Kidney (tissue), 14 donors: ENCODE measurements around the gene FAM50A. TPM values are rescaled to one million over a fixed set of nuclear protein-coding genes. Genes with fewer than 3 reads are reported as not detected.
A peak's percentile ranks its signal among the peaks of the same experiment; 100 is the strongest.

ENCODE experiments used
- DNase-seq, 5 donors: peaks; one replicate each; pipeline ENCODE4 v3.0.0-alpha.2; 2013 to 2020
- FAIRE-seq: peaks from 2 replicates; lab custom pipeline; 2012; peaks lifted over from hg19 to GRCh38; lab: Jason Lieb, UNC
- H3K27ac ChIP-seq, 2 donors: one replicate each; pipeline ENCODE4 v1.7.0; 2013; ENCODE audit warnings: low read depth in 2 of 2, low read length in 2 of 2, inconsistent platforms in 1 of 2
- H3K27me3 ChIP-seq: one replicate; pipeline ENCODE4 v1.7.1; 2013; ENCODE audit warnings: low read length, inconsistent platforms; ENCODE audit not compliant: control insufficient read depth, insufficient read depth
- H3K36me3 ChIP-seq, 3 donors: one replicate each; pipeline versions ENCODE4 v1.7.0 to v1.7.1; 2013; ENCODE audit warnings: low read length in 3 of 3, control low read depth in 1 of 3, inconsistent platforms in 1 of 3; ENCODE audit not compliant: insufficient read depth in 3 of 3, control insufficient read depth in 2 of 3
- H3K4me1 ChIP-seq, 3 donors: one replicate each; pipeline versions ENCODE4 v1.7.0 to v1.7.1; 2013; ENCODE audit warnings: low read length in 3 of 3, inconsistent platforms in 1 of 3, low read depth in 1 of 3; ENCODE audit not compliant: control insufficient read depth in 2 of 3, insufficient read depth in 2 of 3
- H3K4me3 ChIP-seq, 3 donors: one replicate each; pipeline versions ENCODE4 v1.7.0 to v1.8.1; 2013; ENCODE audit warnings: low read length in 3 of 3, control low read depth in 1 of 3, inconsistent platforms in 1 of 3
- H3K9ac ChIP-seq, 3 donors: one replicate each; pipeline versions ENCODE4 v1.7.0 to v1.7.1; 2013; ENCODE audit warnings: low read length in 3 of 3, control low read depth in 1 of 3, inconsistent platforms in 1 of 3
- H3K9me3 ChIP-seq, 3 donors: one replicate each; pipeline versions ENCODE4 v1.7.0 to v1.7.1; 2013; ENCODE audit warnings: low read length in 3 of 3, control low read depth in 1 of 3, inconsistent platforms in 1 of 3; ENCODE audit not compliant: control insufficient read depth in 2 of 3, insufficient read depth in 1 of 3
- intact Hi-C: fragments of 100-400 bp; cut with DNase I; formaldehyde crosslinking; loops from one replicate; pipeline ENCODE4 v1.11.1; 2022
- polyA plus RNA-seq: library from polyadenylated mRNA; stranded (reverse); fragments of 350-450 nt; fragmentation: Illumina TruSeq; extraction: RNeasy Lipid Tissue Mini Kit (QIAGEN cat#74804); gene quantifications from one replicate; pipeline ENCODE4 v1.2.3, GENCODE V29; 2014; ENCODE audit warnings: low read depth, low replicate concordance; ENCODE audit not compliant: insufficient read depth
- total RNA-seq: library from RNA; stranded (reverse); fragmentation: NEBNext Ultra II Directional; extraction: Animal tissue kit (Norgen Biotek cat#: 25700); gene quantifications from one replicate; pipeline ENCODE4 v1.2.1, GENCODE V29; 2021
- TF ChIP-seq, protein P1 (sequence below): IDR thresholded peaks from 3 replicates; pipeline ENCODE4 v1.5.1; 2012; ENCODE audit warnings: mild to moderate bottlenecking, moderate library complexity, borderline replicate concordance; ENCODE audit not compliant: insufficient read depth; ENCODE audit errors: extremely low read depth
- donor health status: control.
- donor health status: control.
- donor health status: control.
- donor health status: control.
- donor health status: control.
- donor health status: DM: yes; HTN: yes; CAD: no.
- donor health status: Normal renal cell carcinoma (clear cell type).

The FAM50A gene
- total and polyA plus RNA-seq, 2 donors from 2014 or later = 46.0 to 112 TPM

DNA sequence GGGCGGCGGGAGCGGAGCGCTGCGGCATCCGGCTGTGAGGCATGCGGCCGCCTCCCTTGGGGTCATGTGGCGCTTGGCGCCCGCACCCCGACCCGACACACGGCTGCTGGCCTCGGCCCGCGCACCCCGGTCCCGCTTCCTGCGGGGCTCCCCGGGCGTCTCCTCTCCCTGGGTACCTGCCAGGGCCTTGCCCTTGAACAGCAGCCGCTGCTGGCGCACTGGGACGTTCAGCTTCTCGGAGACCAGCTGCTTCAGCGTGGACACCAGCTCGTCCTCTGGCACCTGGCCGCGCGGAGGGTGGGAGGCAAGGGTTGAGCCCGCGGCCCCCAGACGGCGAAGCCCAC is 42.1 kb downstream of the FAM50A start:
- Histone ChIP-seq H3K27me3 (no peaks in the 10 kb centered on the region), H3K4me3 (peak overlapping the region; percentile 6 to 49 (median 48)), H3K36me3 (peaks cover 0 to 4% (median 3%) of the 10 kb centered on the region in 3 donors), H3K4me1 (peaks cover 0 to 23% (median 4%) of the 10 kb centered on the region in 3 donors), H3K27ac (peak overlapping the region; percentile 22 to 77), H3K9me3 (no peaks in the 10 kb centered on the region), H3K9ac (peak overlapping the region in 1 of 3 donors; percentile 26)
- TF ChIP-seq, protein P1, sequence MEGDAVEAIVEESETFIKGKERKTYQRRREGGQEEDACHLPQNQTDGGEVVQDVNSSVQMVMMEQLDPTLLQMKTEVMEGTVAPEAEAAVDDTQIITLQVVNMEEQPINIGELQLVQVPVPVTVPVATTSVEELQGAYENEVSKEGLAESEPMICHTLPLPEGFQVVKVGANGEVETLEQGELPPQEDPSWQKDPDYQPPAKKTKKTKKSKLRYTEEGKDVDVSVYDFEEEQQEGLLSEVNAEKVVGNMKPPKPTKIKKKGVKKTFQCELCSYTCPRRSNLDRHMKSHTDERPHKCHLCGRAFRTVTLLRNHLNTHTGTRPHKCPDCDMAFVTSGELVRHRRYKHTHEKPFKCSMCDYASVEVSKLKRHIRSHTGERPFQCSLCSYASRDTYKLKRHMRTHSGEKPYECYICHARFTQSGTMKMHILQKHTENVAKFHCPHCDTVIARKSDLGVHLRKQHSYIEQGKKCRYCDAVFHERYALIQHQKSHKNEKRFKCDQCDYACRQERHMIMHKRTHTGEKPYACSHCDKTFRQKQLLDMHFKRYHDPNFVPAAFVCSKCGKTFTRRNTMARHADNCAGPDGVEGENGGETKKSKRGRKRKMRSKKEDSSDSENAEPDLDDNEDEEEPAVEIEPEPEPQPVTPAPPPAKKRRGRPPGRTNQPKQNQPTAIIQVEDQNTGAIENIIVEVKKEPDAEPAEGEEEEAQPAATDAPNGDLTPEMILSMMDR = no peak
- intact Hi-C loops = no loop called here
- DNase-seq (peak in 4 of 5 donors; percentile 9 to 82 (median 46)), FAIRE-seq (no peak)

DNA sequence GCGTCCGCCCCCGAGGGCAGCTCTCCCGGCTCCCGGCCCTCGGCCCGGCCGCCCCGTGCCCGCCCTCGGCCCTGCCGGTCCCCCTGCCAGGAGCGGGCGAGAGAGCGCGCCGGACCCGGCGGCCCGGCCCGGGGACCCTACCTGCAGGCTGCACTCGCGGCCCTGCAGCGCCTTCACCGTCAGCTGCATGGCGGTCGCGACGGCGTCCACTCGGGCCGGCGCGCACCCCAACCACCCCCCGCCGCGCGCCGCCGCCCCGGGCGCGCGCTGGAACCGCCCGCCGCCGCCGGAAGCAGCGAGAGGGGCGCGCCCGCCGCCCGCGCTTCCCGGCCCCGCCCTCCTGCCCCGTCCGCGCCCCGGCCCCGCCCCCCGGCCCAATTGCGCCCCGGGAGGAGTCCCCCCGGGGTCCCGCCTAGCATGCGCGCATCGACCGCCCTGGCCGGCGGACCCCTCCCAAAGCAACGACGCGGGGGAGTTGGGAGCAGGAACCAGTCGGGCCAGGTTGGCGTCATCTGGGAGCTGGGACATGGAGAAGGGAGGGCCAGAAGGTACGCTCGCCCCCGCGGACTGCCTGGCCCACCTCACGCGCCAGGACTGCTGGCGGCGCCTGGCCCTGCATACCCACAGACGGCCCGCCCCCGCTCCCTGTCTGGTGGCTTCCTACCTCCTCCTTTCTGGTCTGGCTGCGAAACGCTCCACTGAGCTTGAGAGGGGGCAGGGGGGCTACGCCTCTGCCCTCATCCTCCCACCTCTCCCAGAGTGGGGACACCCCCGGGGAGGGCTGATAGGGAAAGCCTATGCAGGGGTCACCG is 42.7 kb downstream of the FAM50A start, which contains the start of gene UBL4A:
Gene UBL4A, minus strand, starts transcription at position 220 of the 812 bp plus-strand sequence. Its CDS starts 31 bp downstream, at position 189.
- H3K36me3 ChIP-seq = peaks cover 0 to 4% (median 3%) of the 10 kb centered on the region in 3 donors
- H3K9me3 ChIP-seq = no peaks in the 10 kb centered on the region
- H3K4me1 ChIP-seq = peaks cover 0 to 23% (median 4%) of the 10 kb centered on the region in 3 donors
- no peaks in the 10 kb centered on the region for H3K27me3 ChIP-seq
- intact Hi-C loops = no loop called here
- peak within 1 kb of the TSS in 1 of 3 donors; percentile 26 for H3K9ac ChIP-seq
- FAIRE-seq = no peak
- peak within 1 kb of the TSS; percentile 71 to 77 for H3K27ac ChIP-seq
- TF ChIP-seq, protein P1 = no peak
- peak; percentile 88 to 92 (median 91) for DNase-seq
- peak within 1 kb of the TSS; percentile 6 to 49 (median 48) for H3K4me3 ChIP-seq

DNA sequence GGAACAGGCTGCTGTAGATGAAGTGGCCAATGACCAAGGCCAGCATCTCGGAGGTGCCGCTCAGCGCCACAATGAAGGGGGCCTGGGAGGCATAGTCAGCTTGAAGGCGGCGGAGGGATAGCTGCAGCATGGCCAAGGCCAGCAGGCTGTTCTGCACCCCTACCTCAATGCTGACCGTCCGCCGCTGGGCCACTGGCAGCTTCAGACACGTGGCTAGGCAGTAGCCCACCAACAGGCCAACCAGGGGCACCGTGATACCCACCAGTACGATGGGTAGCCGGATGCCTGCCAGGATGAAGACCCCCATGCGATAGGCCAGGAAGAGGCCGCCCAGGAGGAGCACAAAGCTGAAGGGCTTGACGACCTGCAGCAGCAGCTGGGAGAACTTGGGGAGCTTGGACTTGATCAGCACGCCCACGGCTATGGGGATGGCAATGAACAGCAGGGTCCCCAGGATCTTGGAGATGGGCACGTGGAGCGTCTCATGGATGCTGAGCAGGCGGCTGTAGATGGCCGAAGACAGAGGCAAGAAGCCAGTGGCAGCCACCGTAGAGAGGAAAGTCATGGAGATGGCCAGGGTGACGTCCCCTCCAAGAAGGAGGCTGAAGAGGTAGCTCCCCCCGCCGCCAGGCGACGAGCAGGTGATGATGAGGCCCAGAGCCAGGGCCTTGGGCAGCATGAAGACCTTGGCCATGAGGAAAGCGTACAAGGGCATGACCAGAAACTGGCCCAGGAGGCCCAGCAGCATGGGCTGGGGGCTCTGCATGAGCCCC is 43.8 kb downstream of the FAM50A start:
- no peak overlapping the region for H3K4me3 ChIP-seq
- no peaks in the 10 kb centered on the region for H3K27me3 ChIP-seq
- H3K27ac ChIP-seq = no peak overlapping the region
- intact Hi-C loops = no loop called here
- peaks cover 0 to 23% (median 4%) of the 10 kb centered on the region in 3 donors for H3K4me1 ChIP-seq
- DNase-seq = peak in 1 of 5 donors; percentile 74
- FAIRE-seq = no peak
- no peaks in the 10 kb centered on the region for H3K9me3 ChIP-seq
- peaks cover 0 to 4% (median 3%) of the 10 kb centered on the region in 3 donors for H3K36me3 ChIP-seq
- TF ChIP-seq, protein P1 = no peak
- no peak overlapping the region for H3K9ac ChIP-seq
